HEK293 (cell line): ENCODE measurements around the gene SMIM10L1.
A peak's percentile ranks its signal among the peaks of the same experiment; 100 is the strongest.

Experiments
- CTCF ChIA-PET: fragments of 350-600 bp; formaldehyde crosslinking; extraction: SDS; loops from one replicate; lab custom pipeline; 2021; ENCODE audit warnings: antibody characterized with exemption; lab: Yijun Ruan, JAX
- POLR2A ChIA-PET: fragments of 300-600 bp; formaldehyde crosslinking; extraction: SDS; loops from one replicate; lab custom pipeline; 2020; ENCODE audit warnings: antibody characterized with exemption, inconsistent platforms; lab: Yijun Ruan, JAX
- H3K27ac ChIP-seq: fragments of 200-500 bp; sonication (Bioruptor generic); 2 replicates; pipeline ENCODE4 v1.5.1; 2014; ENCODE audit warnings: low read depth, low read length, control low read depth, inconsistent platforms; ENCODE audit errors: extremely low read depth
- H3K36me3 ChIP-seq, 2 experiments: fragments of 200-500 bp in 1 of 2; sonication (Bioruptor generic) in 1 of 2; 1 replicate in 1 of 2; 2 replicates in 1 of 2; pipeline ENCODE4 v1.5.1; 2014 to 2017; ENCODE audit warnings: inconsistent platforms in 2 of 2, low read length in 2 of 2; ENCODE audit not compliant: control insufficient read depth in 2 of 2, insufficient read depth in 1 of 2
- H3K4me1 ChIP-seq: fragments of 200-500 bp; sonication (Bioruptor generic); 2 replicates; pipeline ENCODE4 v1.5.1; 2014; ENCODE audit warnings: mild to moderate bottlenecking, low read length, inconsistent platforms; ENCODE audit not compliant: control insufficient read depth, insufficient read depth
- H3K4me3 ChIP-seq: 2 replicates; pipeline ENCODE4 v1.5.1; 2011; ENCODE audit warnings: low read depth, mild to moderate bottlenecking, control low read depth, low read length, moderate library complexity
- H3K9me3 ChIP-seq: fragments of 200-500 bp; sonication (Bioruptor generic); 2 replicates; pipeline ENCODE4 v1.5.1; 2014; ENCODE audit warnings: low read depth, low read length, inconsistent platforms; ENCODE audit not compliant: control insufficient read depth, insufficient read depth
- ATF2 ChIP-seq: fragments of 450-650 bp; formaldehyde crosslinking; IDR thresholded peaks from 2 replicates; pipeline ENCODE4 v1.5.1; 2016; ENCODE audit warnings: missing biosample characterization, missing genetic modification characterization, low read depth
- CTCF ChIP-seq: fragments of 450-650 bp; formaldehyde crosslinking; IDR thresholded peaks from 2 replicates; pipeline ENCODE4 v1.5.1; 2016; ENCODE audit warnings: missing biosample characterization, missing genetic modification characterization
- GLIS2 ChIP-seq: fragments of 450-650 bp; formaldehyde crosslinking; IDR thresholded peaks from 2 replicates; pipeline ENCODE4 v1.5.1; 2016; ENCODE audit warnings: missing biosample characterization, missing genetic modification characterization
- OSR2 ChIP-seq: fragments of 450-650 bp; formaldehyde crosslinking; IDR thresholded peaks from 2 replicates; pipeline ENCODE4 v1.5.1; 2016; ENCODE audit warnings: missing biosample characterization, missing genetic modification characterization
- REST ChIP-seq: fragments of 450-650 bp; formaldehyde crosslinking; IDR thresholded peaks from 2 replicates; pipeline ENCODE4 v1.5.1; 2016; ENCODE audit warnings: missing biosample characterization, missing genetic modification characterization
- SCRT2 ChIP-seq: fragments of 450-650 bp; formaldehyde crosslinking; IDR thresholded peaks from 2 replicates; pipeline ENCODE4 v1.5.1; 2016; ENCODE audit warnings: missing biosample characterization, missing genetic modification characterization
- SETDB1 ChIP-seq: IDR thresholded peaks from one replicate; pipeline ENCODE4 v1.6.1; 2017; ENCODE audit warnings: mild to moderate bottlenecking, low read length, moderate library complexity, mixed read lengths; ENCODE audit not compliant: insufficient read length
- TRIM28 ChIP-seq: IDR thresholded peaks from 2 replicates; pipeline ENCODE4 v1.6.1; 2011; ENCODE audit warnings: low read length, control low read depth, borderline replicate concordance
- ZNF398 ChIP-seq: fragments of 450-650 bp; formaldehyde crosslinking; IDR thresholded peaks from 2 replicates; pipeline ENCODE4 v1.5.1; 2017; ENCODE audit warnings: missing biosample characterization, missing genetic modification characterization
- ZNF571 ChIP-seq: fragments of 450-650 bp; formaldehyde crosslinking; IDR thresholded peaks from 2 replicates; pipeline ENCODE4 v1.5.0; 2017; ENCODE audit warnings: missing biosample characterization, missing genetic modification characterization
- ZNF580 ChIP-seq: fragments of 450-650 bp; formaldehyde crosslinking; IDR thresholded peaks from 2 replicates; pipeline ENCODE4 v1.5.1; 2016; ENCODE audit warnings: missing biosample characterization, missing genetic modification characterization
- ZNF626 ChIP-seq: fragments of 450-650 bp; sonication (Bioruptor Pico); formaldehyde crosslinking; IDR thresholded peaks from 2 replicates; pipeline ENCODE4 v1.5.1; 2018; ENCODE audit warnings: missing biosample characterization, missing genetic modification characterization, inconsistent platforms
- ZNF677 ChIP-seq: fragments of 450-650 bp; IDR thresholded peaks from 2 replicates; pipeline ENCODE4 v1.5.0; 2018; ENCODE audit warnings: missing biosample characterization, mild to moderate bottlenecking, missing genetic modification characterization, moderate library complexity
- ZNF747 ChIP-seq: fragments of 450-650 bp; formaldehyde crosslinking; IDR thresholded peaks from 2 replicates; pipeline ENCODE4 v1.5.1; 2016; ENCODE audit warnings: missing biosample characterization, missing genetic modification characterization
- ZNF777 ChIP-seq: fragments of 450-650 bp; formaldehyde crosslinking; IDR thresholded peaks from 2 replicates; pipeline ENCODE4 v1.5.1; 2017; ENCODE audit warnings: missing biosample characterization, missing genetic modification characterization, borderline replicate concordance
- ZNF791 ChIP-seq: fragments of 450-650 bp; formaldehyde crosslinking; IDR thresholded peaks from 2 replicates; pipeline ENCODE4 v1.5.1; 2016; ENCODE audit warnings: missing biosample characterization, missing genetic modification characterization
- ZXDB ChIP-seq: fragments of 450-650 bp; formaldehyde crosslinking; IDR thresholded peaks from 2 replicates; pipeline ENCODE4 v1.5.1; 2016; ENCODE audit warnings: missing biosample characterization, missing genetic modification characterization

Gene SMIM10L1

GRCh38 chr12:11144297-11144696 lies 26.7 kb upstream of the SMIM10L1 start (continued):
- TF ChIP-seq CTCF (tag by site-specific recombination) (no peak), OSR2 (tag by site-specific recombination) (no peak)
- TF ChIP-seq, all 188 proteins: peak for 0

GRCh38 chr12:11147420-11147819 lies 23.6 kb upstream of the SMIM10L1 start:
- POLR2A ChIA-PET, result no interaction called here
- Histone ChIP-seq H3K4me3 (no peak overlapping the region), H3K4me1 (no peaks in the 10 kb centered on the region), H3K27ac (no peak overlapping the region), H3K9me3 (no peaks in the 10 kb centered on the region), H3K36me3 (peaks cover 0 to 3% of the 10 kb centered on the region in 2 experiments; a peak in 2 of 3 replicates)
- TF ChIP-seq ZNF791 (tag by site-specific recombination), result no peak
- no peak for TF ChIP-seq ZNF677 (tag by site-specific recombination)
- TF ChIP-seq ZNF571 (tag by site-specific recombination), result no peak
- TF ChIP-seq ZNF580, result no peak
- TF ChIP-seq SCRT2 (tag by site-specific recombination), result peak; percentile 68
- no peak for TF ChIP-seq ZNF398 (tag by site-specific recombination)
- no peak for TF ChIP-seq TRIM28
- no peak for TF ChIP-seq ZXDB
- TF ChIP-seq ZNF777, result no peak
- peak; percentile 65 for TF ChIP-seq ATF2 (tag by site-specific recombination)
- no peak for TF ChIP-seq ZNF747
- TF ChIP-seq SETDB1, result no peak
- TF ChIP-seq GLIS2 (tag by site-specific recombination), result no peak
- CTCF ChIA-PET, result no interaction called here

GRCh38 chr12:11150832-11151231 lies 20.2 kb upstream of the SMIM10L1 start:
- H3K4me1 ChIP-seq, result no peaks in the 10 kb centered on the region
- H3K4me3 ChIP-seq, result no peak overlapping the region
- TF ChIP-seq ZNF626 (tag by site-specific recombination) (no peak), REST (tag by site-specific recombination) (no peak)
- TF ChIP-seq, all 188 proteins: peak for 0
- Histone ChIP-seq H3K27ac (no peak overlapping the region), H3K9me3 (no peaks in the 10 kb centered on the region; the same call in none of the 2 replicates), H3K36me3 (peaks cover 0 to 3% of the 10 kb centered on the region in 2 experiments; a peak in 2 of 3 replicates)
- ChIA-PET POLR2A (no interaction called here), CTCF (interaction anchor here (0.7 kb wide), 1 partner anchor 18 kb away, joined by 3 read pairs; no protein-coding TSS in a partner anchor)
